Left ventricle myocardium inferior (tissue), 1 donor: ENCODE measurements around the gene CTRB1. TPM values are rescaled to one million over a fixed set of nuclear protein-coding genes. Genes with fewer than 3 reads are reported as not detected.

Experiments
- DNase-seq: peaks from one replicate; pipeline ENCODE4 v3.0.0-alpha.2; 2020
- H3K27ac ChIP-seq: fragments of 200-600 bp; replicated peaks from 2 replicates; pipeline ENCODE4 v1.8.0; 2021
- H3K27me3 ChIP-seq: fragments of 200-600 bp; 2 replicates; pipeline ENCODE4 v1.8.0; 2021; ENCODE audit warnings: low read depth
- H3K36me3 ChIP-seq: fragments of 200-600 bp; 2 replicates; pipeline ENCODE4 v1.8.0; 2021
- H3K4me1 ChIP-seq: fragments of 200-600 bp; 2 replicates; pipeline ENCODE4 v1.8.0; 2021
- H3K4me3 ChIP-seq: fragments of 200-600 bp; 2 replicates; pipeline ENCODE4 v1.8.0; 2021; ENCODE audit warnings: mild to moderate bottlenecking, moderate library complexity
- H3K9me3 ChIP-seq: fragments of 200-600 bp; replicated peaks from 2 replicates; pipeline ENCODE4 v1.8.0; 2021
- CTCF ChIP-seq: fragments of 200-600 bp; IDR thresholded peaks from 2 replicates; pipeline ENCODE4 v1.8.0; 2021; ENCODE audit warnings: antibody characterized with exemption, mild to moderate bottlenecking, borderline replicate concordance
- intact Hi-C: fragments of 100-400 bp; cut with micrococcal nuclease; formaldehyde crosslinking; loops from one replicate; pipeline ENCODE4 v1.11.0; 2022
- total RNA-seq: library from RNA; stranded (reverse); fragmentation: NEBNext Ultra II Directional; extraction: Animal tissue kit (Norgen Biotek cat#: 25700); gene quantifications from one replicate; pipeline ENCODE4 v1.2.1, GENCODE V29; 2021
- donor health status: DM: no; HTN: yes; CAD: no; lungs with severe emphysema.

Gene CTRB1
- total RNA-seq, 1 donor from 2014 or later = not detected

- no peaks in the 10 kb centered on the region for H3K27me3 ChIP-seq
- no peak for DNase-seq
- no peaks in the 10 kb centered on the region for H3K36me3 ChIP-seq
- H3K9me3 ChIP-seq = peaks cover 49% of the 10 kb centered on the region
- no peaks in the 10 kb centered on the region for H3K4me1 ChIP-seq
- H3K4me3 ChIP-seq = no peak overlapping the region
- no peak overlapping the region for H3K27ac ChIP-seq
- intact Hi-C loops = no loop called here
- TF ChIP-seq CTCF = no peak
These were observed 39.6 kb upstream of the CTRB1 start for GRCh38 chr16:75179208-75179607.

DNA sequence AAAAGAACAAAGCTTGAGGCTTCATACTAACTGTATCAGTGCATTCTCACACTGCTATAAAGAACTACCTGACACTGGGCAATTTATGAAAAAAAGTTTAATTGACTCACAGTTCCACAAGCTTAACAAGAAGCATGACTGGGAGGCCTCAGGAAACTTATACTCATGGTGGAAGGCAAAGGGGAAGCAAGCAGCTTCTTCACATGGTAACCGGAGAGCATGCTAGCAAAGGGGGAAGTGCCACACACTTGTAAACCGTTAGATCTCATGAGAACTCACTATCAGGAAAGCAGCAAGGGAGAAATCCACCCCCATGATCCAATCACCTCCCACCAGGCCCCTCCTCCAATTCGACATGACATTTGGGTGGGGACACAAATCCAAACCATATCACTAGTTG is 37.2 kb upstream of the CTRB1 start:
- H3K4me1 ChIP-seq = no peaks in the 10 kb centered on the region
- intact Hi-C loops = no loop called here
- H3K27me3 ChIP-seq = no peaks in the 10 kb centered on the region
- no peak for DNase-seq
- TF ChIP-seq CTCF = no peak
- no peak overlapping the region for H3K4me3 ChIP-seq
- no peak overlapping the region for H3K27ac ChIP-seq
- H3K36me3 ChIP-seq = no peaks in the 10 kb centered on the region
- H3K9me3 ChIP-seq = peaks cover 25% of the 10 kb centered on the region

DNA sequence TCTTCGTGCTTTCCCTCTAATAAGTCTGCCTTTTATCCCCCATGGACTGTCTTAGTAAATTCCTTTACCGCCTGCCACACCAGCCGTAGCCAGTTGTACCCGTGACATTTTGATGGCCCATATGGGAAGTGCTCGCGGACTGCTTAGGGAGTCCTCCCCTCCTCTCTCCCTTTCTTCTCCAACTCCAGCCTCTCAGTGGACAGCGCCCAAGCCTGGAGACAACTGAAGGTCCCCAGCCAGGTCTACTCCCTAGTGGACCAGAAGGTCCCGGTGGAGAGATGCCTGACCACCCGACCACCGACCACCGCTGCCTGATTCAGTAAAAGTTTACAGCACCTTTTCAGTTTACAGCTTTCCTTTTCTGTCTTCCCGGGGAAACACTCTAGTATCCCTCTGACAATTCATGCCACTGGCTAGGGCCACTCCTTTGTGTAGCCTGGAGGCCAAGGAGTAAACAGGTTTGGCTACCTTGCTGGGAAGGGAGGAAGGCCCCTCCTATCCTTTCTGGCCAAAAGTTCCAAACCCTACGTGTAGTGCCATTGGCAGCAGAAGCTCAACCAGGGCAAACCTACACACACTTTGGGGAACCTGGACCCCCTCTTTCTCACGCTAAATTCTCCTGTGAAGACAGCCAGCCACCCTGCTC is 29.8 kb upstream of the CTRB1 start:
- intact Hi-C loops = no loop called here
- Histone ChIP-seq H3K36me3 (no peaks in the 10 kb centered on the region), H3K9me3 (no peaks in the 10 kb centered on the region), H3K27ac (no peak overlapping the region), H3K4me1 (no peaks in the 10 kb centered on the region), H3K27me3 (no peaks in the 10 kb centered on the region), H3K4me3 (no peak overlapping the region)
- no peak for TF ChIP-seq CTCF
- DNase-seq = no peak

GRCh38 chr16:75189638-75190245 is 29.0 kb upstream of the CTRB1 start:
- H3K27ac ChIP-seq = no peak overlapping the region
- DNase-seq = no peak
- no peaks in the 10 kb centered on the region for H3K27me3 ChIP-seq
- H3K4me3 ChIP-seq = no peak overlapping the region
- TF ChIP-seq CTCF = no peak
- intact Hi-C loops = no loop called here
- H3K36me3 ChIP-seq = no peaks in the 10 kb centered on the region
- H3K4me1 ChIP-seq = no peaks in the 10 kb centered on the region
- H3K9me3 ChIP-seq = no peaks in the 10 kb centered on the region

DNA sequence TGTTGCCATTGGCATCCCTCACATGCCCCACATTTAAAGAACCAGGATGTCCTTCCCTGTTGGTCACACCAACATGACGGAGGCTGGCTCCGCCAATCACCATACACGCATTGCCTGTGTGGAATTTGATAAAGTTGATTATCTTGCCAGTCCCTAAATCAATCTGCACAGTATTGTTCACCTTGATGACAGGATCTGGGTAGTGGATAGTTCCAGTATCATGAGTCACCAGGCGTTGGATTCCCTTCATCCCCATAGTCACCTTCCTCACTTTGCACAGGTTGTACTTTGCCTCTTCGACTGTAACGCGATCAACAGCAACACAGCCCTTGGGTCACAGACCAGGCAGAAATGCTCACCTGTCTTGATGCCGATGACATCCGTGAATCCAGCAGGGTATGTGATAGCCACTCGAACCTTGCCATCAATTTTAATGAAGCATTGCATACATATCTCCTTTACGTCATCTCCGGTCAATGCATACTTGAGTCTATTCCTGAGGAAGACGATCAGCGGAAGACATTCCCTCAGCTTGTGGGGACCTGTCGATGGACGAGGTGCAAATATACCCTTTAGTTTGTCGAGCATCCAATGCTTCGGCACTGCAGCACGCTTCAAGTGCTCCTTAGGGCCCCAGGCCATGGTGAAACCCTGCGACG is 26.1 kb upstream of the CTRB1 start:
- Histone ChIP-seq H3K4me3 (no peak overlapping the region), H3K27me3 (peaks cover 22% of the 10 kb centered on the region), H3K4me1 (peaks cover under 1% of the 10 kb centered on the region), H3K36me3 (no peaks in the 10 kb centered on the region), H3K27ac (no peak overlapping the region), H3K9me3 (no peaks in the 10 kb centered on the region)
- intact Hi-C loops = no loop called here
- no peak for TF ChIP-seq CTCF
- DNase-seq = no peak
